Measurements from ENCODE around the gene TTLL5. TPM values are rescaled to one million over a fixed set of nuclear protein-coding genes. Genes with fewer than 3 reads are reported as not detected.

Gene TTLL5
- total RNA-seq, 1 donor from 2014 or later, result 26.0 TPM

- H3K4me1 ChIP-seq, result peaks cover 24% of the 10 kb centered on the region
- TF ChIP-seq CTCF (IDR thresholded peaks at IDR 0.05), result no peak
- no peaks in the 10 kb centered on the region for H3K9me3 ChIP-seq
- H3K4me3 ChIP-seq, result no peak overlapping the region
- DNase-seq, result no peak
- ATAC-seq, result no peak
- no peaks in the 10 kb centered on the region for H3K27me3 ChIP-seq
- peaks cover 40% of the 10 kb centered on the region for H3K36me3 ChIP-seq
- peak overlapping the region; percentile 68 for H3K27ac ChIP-seq
- intact Hi-C loops (cut with DNase I), result no loop called here
Observed at GRCh38 chr14:75649337-75649736, 11.7 kb upstream of the TTLL5 start.

GRCh38 chr14:75649773-75650172 lies 11.3 kb upstream of the TTLL5 start:
- peaks cover 24% of the 10 kb centered on the region for H3K4me1 ChIP-seq
- H3K36me3 ChIP-seq, result peaks cover 44% of the 10 kb centered on the region
- no peaks in the 10 kb centered on the region for H3K27me3 ChIP-seq
- intact Hi-C loops (cut with DNase I), result loop anchor here (5.0 kb wide), 1 partner anchor 72 kb away; the partner anchor contains the start of gene FLVCR2
- H3K27ac ChIP-seq, result no peak overlapping the region
- TF ChIP-seq CTCF (IDR thresholded peaks at IDR 0.05), result no peak
- H3K4me3 ChIP-seq, result no peak overlapping the region
- no peak for ATAC-seq
- H3K9me3 ChIP-seq, result no peaks in the 10 kb centered on the region
- DNase-seq, result no peak

- ATAC-seq (no peak), DNase-seq (no peak)
- no peak overlapping the region for H3K27ac ChIP-seq
- no peak overlapping the region for H3K4me3 ChIP-seq
- peaks cover 51% of the 10 kb centered on the region for H3K36me3 ChIP-seq
- intact Hi-C loops (cut with DNase I), result loop anchor here (5.0 kb wide), 1 partner anchor 73 kb away; the partner anchor contains the start of gene FLVCR2
- peaks cover 24% of the 10 kb centered on the region for H3K4me1 ChIP-seq
- H3K9me3 ChIP-seq, result no peaks in the 10 kb centered on the region
- H3K27me3 ChIP-seq, result no peaks in the 10 kb centered on the region
- no peak for TF ChIP-seq CTCF (IDR thresholded peaks at IDR 0.05)
Observed at GRCh38 chr14:75650253-75651058, 10.6 kb upstream of the TTLL5 start.

- Histone ChIP-seq H3K4me1 (peaks cover 1% of the 10 kb centered on the region), H3K9me3 (no peaks in the 10 kb centered on the region), H3K36me3 (peaks cover 68% of the 10 kb centered on the region), H3K27me3 (no peaks in the 10 kb centered on the region), H3K4me3 (no peak overlapping the region), H3K27ac (no peak overlapping the region)
- ATAC-seq (no peak), DNase-seq (no peak)
- intact Hi-C loops (cut with DNase I), result loop anchor here (5.0 kb wide), 1 partner anchor 76 kb away; the partner anchor contains the start of gene FLVCR2
- no peak for TF ChIP-seq CTCF (IDR thresholded peaks at IDR 0.05)
Observed at GRCh38 chr14:75653563-75653962, 7.5 kb upstream of the TTLL5 start.

GRCh38 chr14:75654127-75654732 lies 6.8 kb upstream of the TTLL5 start:
- ATAC-seq, result peak; percentile 96
- intact Hi-C loops (cut with DNase I), result loop anchor here (5.0 kb wide), 1 partner anchor 77 kb away; the partner anchor contains the start of gene FLVCR2

More at GRCh38 chr14:75654127-75654732, 6.8 kb upstream of the TTLL5 start:
- peak; percentile 85 for DNase-seq
- no peak overlapping the region for H3K27ac ChIP-seq
- H3K27me3 ChIP-seq, result no peaks in the 10 kb centered on the region
- peaks cover 65% of the 10 kb centered on the region for H3K36me3 ChIP-seq
- no peaks in the 10 kb centered on the region for H3K9me3 ChIP-seq
- H3K4me1 ChIP-seq, result no peaks in the 10 kb centered on the region
- TF ChIP-seq CTCF (IDR thresholded peaks at IDR 0.05), result peak; percentile 99
- H3K4me3 ChIP-seq, result no peak overlapping the region

Measured in upper lobe of right lung (tissue), 1 donor.